Upper lobe of left lung (tissue), 4 donors: Measurements from ENCODE around the gene PDE1A.

Source experiments
- CTCF ChIP-seq, 6 experiments: fragments of 450-650 bp in 4 of 6; fragments of 200-600 bp in 2 of 6; sonication (generic) in 2 of 6; IDR thresholded peaks; one replicate each; pipeline ENCODE4 v1.5.1; 2016 to 2019; ENCODE audit warnings: antibody characterized with exemption in 6 of 6
- EP300 ChIP-seq, 4 donors: sonication (generic); formaldehyde crosslinking; IDR thresholded peaks; one replicate each; pipeline ENCODE4 v1.5.1; 2017; ENCODE audit warnings: antibody characterized with exemption in 4 of 4, control low read depth in 2 of 4
- POLR2A ChIP-seq, 4 donors: fragments of 450-650 bp; IDR thresholded peaks; one replicate each; pipeline ENCODE4 v1.5.1; 2016 to 2017; ENCODE audit warnings: antibody characterized with exemption in 4 of 4, mild to moderate bottlenecking in 2 of 4
- POLR2AphosphoS5 ChIP-seq, 2 donors: sonication (generic); formaldehyde crosslinking; IDR thresholded peaks; one replicate each; pipeline ENCODE4 v1.5.1; 2017; ENCODE audit warnings: antibody characterized with exemption in 2 of 2

- TF ChIP-seq CTCF (IDR thresholded peaks at IDR 0.05) = no peak
- TF ChIP-seq POLR2A (IDR thresholded peaks at IDR 0.05) = no peak
- no peak for TF ChIP-seq POLR2AphosphoS5 (IDR thresholded peaks at IDR 0.05)
- no peak for TF ChIP-seq EP300 (IDR thresholded peaks at IDR 0.05)
Observed at GRCh38 chr2:182165202-182165601, 261.6 kb downstream of the PDE1A start.
